PC-3 (cell line): ENCODE results near the gene FARP1. TPM values are rescaled to one million over a fixed set of nuclear protein-coding genes. Genes with fewer than 3 reads are reported as not detected.

Source experiments
- ATAC-seq: fragments of 200-7000 bp; cut with Tn5 transposase; 2 replicates; pipeline ENCODE4 v1.9.1; 2020; ENCODE audit warnings: mild to moderate bottlenecking, moderate library complexity
- BruUV-seq: library from RNA; stranded (reverse); fragments of 400-500 nt; replicated peaks from 2 replicates; lab custom pipeline; 2021; lab: Mats Ljungman, UMichigan
- CTCF ChIA-PET: fragments of 300-600 bp; sonication (Branson Sonifier 250); formaldehyde crosslinking; loops from one replicate; lab custom pipeline; 2022; ENCODE audit warnings: antibody characterized with exemption; lab: Charles Lee
- POLR2A ChIA-PET: fragments of 300-600 bp; sonication (Branson Sonifier 250); formaldehyde crosslinking; loops from one replicate; lab custom pipeline; 2022; ENCODE audit warnings: antibody characterized with exemption; ENCODE audit not compliant: unreplicated experiment; lab: Charles Lee
- DNase-seq: peaks from one replicate; pipeline ENCODE4 v3.0.0-alpha.2; 2015
- H2AFZ ChIP-seq: fragments of 300-600 bp; sonication (generic); 2 replicates; pipeline ENCODE4 v1.6.0; 2016; ENCODE audit warnings: antibody characterized with exemption, low read length
- H3F3A ChIP-seq: fragments of 300-600 bp; sonication (generic); one replicate; pipeline ENCODE4 v1.6.0; 2017; ENCODE audit warnings: antibody characterized with exemption, low read length, control low read depth, mild to moderate bottlenecking; ENCODE audit not compliant: unreplicated experiment
- H3K27ac ChIP-seq: fragments of 300-600 bp; sonication (generic); 2 replicates; pipeline ENCODE4 v1.5.1; 2016; ENCODE audit warnings: mild to moderate bottlenecking, low read length
- H3K27me3 ChIP-seq: fragments of 300-600 bp; sonication (generic); 2 replicates; pipeline ENCODE4 v1.6.1; 2016; ENCODE audit warnings: low read length, mixed read lengths
- H3K36me3 ChIP-seq: fragments of 300-600 bp; sonication (generic); 2 replicates; pipeline ENCODE4 v1.6.1; 2016; ENCODE audit warnings: low read depth, mixed run types, low read length, mixed read lengths
- H3K4me1 ChIP-seq: fragments of 300-600 bp; sonication (generic); 2 replicates; pipeline ENCODE4 v1.5.1; 2016; ENCODE audit warnings: low read length; ENCODE audit not compliant: insufficient read depth
- H3K4me2 ChIP-seq: fragments of 300-600 bp; sonication (generic); 2 replicates; pipeline ENCODE4 v1.6.0; 2016; ENCODE audit warnings: low read length
- H3K4me3 ChIP-seq: fragments of 300-600 bp; sonication (generic); 2 replicates; pipeline ENCODE4 v1.5.1; 2016; ENCODE audit warnings: mild to moderate bottlenecking, low read length, mixed read lengths
- H3K79me2 ChIP-seq: fragments of 300-600 bp; sonication (generic); 2 replicates; pipeline ENCODE4 v1.6.1; 2017; ENCODE audit warnings: low read length, mixed read lengths
- H3K9ac ChIP-seq: fragments of 300-600 bp; sonication (generic); 2 replicates; pipeline ENCODE4 v1.6.0; 2016; ENCODE audit warnings: mild to moderate bottlenecking, low read length
- H3K9me2 ChIP-seq: fragments of 300-600 bp; sonication (generic); replicated peaks from 2 replicates; pipeline ENCODE4 v1.6.1; 2016; ENCODE audit warnings: mixed run types, low read length, mixed read lengths
- H3K9me3 ChIP-seq: fragments of 300-600 bp; sonication (generic); 2 replicates; pipeline ENCODE4 v1.6.1; 2016; ENCODE audit warnings: low read length, mixed read lengths
- H4K20me1 ChIP-seq: fragments of 300-600 bp; sonication (generic); 2 replicates; pipeline ENCODE4 v1.6.1; 2016; ENCODE audit warnings: low read length, mixed read lengths
- CTCF ChIP-seq: fragments of 300-600 bp; sonication (generic); conservative IDR thresholded peaks from 2 replicates; pipeline ENCODE4 v1.5.1; 2017; ENCODE audit warnings: antibody characterized with exemption, low read depth, mild to moderate bottlenecking, low read length
- EZH2 ChIP-seq: fragments of 300-600 bp; sonication (generic); IDR thresholded peaks from one replicate; pipeline ENCODE4 v1.6.1; 2017; ENCODE audit warnings: antibody characterized with exemption, mild to moderate bottlenecking, low read length; ENCODE audit not compliant: unreplicated experiment
- EZH2phosphoT487 ChIP-seq: fragments of 300-600 bp; sonication (generic); IDR thresholded peaks from 2 replicates; pipeline ENCODE4 v1.6.1; 2018; ENCODE audit warnings: mild to moderate bottlenecking, antibody characterized with exemption, low read length, borderline replicate concordance
- intact Hi-C: fragments of 100-400 bp; cut with micrococcal nuclease; formaldehyde crosslinking; loops from 2 replicates; pipeline ENCODE4 v1.9.0; 2023
- total RNA-seq: library from RNA; depleted of rRNA; stranded (reverse); fragments of >200 nt; gene quantifications from 2 replicates; pipeline ENCODE4 v1.2.3, GENCODE V29; 2014

The FARP1 gene
- total RNA-seq, 1 experiment from 2014 or later = 18.2 TPM

GRCh38 chr13:98320561-98321105 is 177.7 kb downstream of the FARP1 start:
- no peak overlapping the region for H3K27ac ChIP-seq
- no peaks in the 10 kb centered on the region for H3K27me3 ChIP-seq
- no peaks in the 10 kb centered on the region for H3K4me1 ChIP-seq
- no peak overlapping the region for H3K4me3 ChIP-seq
- CTCF ChIA-PET = no interaction called here
- POLR2A ChIA-PET = no interaction called here
- no peak for DNase-seq
- no TSS peak for BruUV-seq
- H3K4me2 ChIP-seq = no peak overlapping the region
- no peak for ATAC-seq
- TF ChIP-seq EZH2phosphoT487 = no peak
- no peak for TF ChIP-seq EZH2
- intact Hi-C loops = no loop called here
- no peaks in the 10 kb centered on the region for H3F3A ChIP-seq
- H3K9ac ChIP-seq = no peak overlapping the region
- no peak overlapping the region for H2AFZ ChIP-seq
- H3K9me3 ChIP-seq = no peaks in the 10 kb centered on the region
- no peaks in the 10 kb centered on the region for H3K36me3 ChIP-seq
- H3K9me2 ChIP-seq = no peaks in the 10 kb centered on the region
- H3K79me2 ChIP-seq = no peaks in the 10 kb centered on the region
- no peaks in the 10 kb centered on the region for H4K20me1 ChIP-seq

- H3K9me2 ChIP-seq = no peaks in the 10 kb centered on the region
- BruUV-seq = no TSS peak
- no peaks in the 10 kb centered on the region for H3K4me1 ChIP-seq
- H3K9me3 ChIP-seq = no peaks in the 10 kb centered on the region
- ChIA-PET CTCF (no interaction called here), POLR2A (no interaction called here)
- no peak overlapping the region for H2AFZ ChIP-seq
- H3K4me2 ChIP-seq = no peak overlapping the region
- intact Hi-C loops = no loop called here
- DNase-seq (no peak), ATAC-seq (no peak)
- H4K20me1 ChIP-seq = no peaks in the 10 kb centered on the region
- H3K36me3 ChIP-seq = no peaks in the 10 kb centered on the region
- no peak overlapping the region for H3K9ac ChIP-seq
- no peak for TF ChIP-seq EZH2
- TF ChIP-seq EZH2phosphoT487 = no peak
- TF ChIP-seq CTCF = no peak
- no peaks in the 10 kb centered on the region for H3K79me2 ChIP-seq
- no peak overlapping the region for H3K4me3 ChIP-seq
- H3K27ac ChIP-seq = no peak overlapping the region
- no peaks in the 10 kb centered on the region for H3F3A ChIP-seq
- H3K27me3 ChIP-seq = no peaks in the 10 kb centered on the region
Observed at GRCh38 chr13:98321395-98321794, 178.5 kb downstream of the FARP1 start.

GRCh38 chr13:98322091-98322718 is 179.3 kb downstream of the FARP1 start:
- no peak for TF ChIP-seq EZH2phosphoT487
- no peak for TF ChIP-seq CTCF
- no peak for TF ChIP-seq EZH2
- no TSS peak for BruUV-seq
- POLR2A ChIA-PET = no interaction called here
- H3K9me3 ChIP-seq = no peaks in the 10 kb centered on the region
- DNase-seq (no peak), ATAC-seq (no peak)
- no peaks in the 10 kb centered on the region for H3K79me2 ChIP-seq
- intact Hi-C loops = no loop called here
- no peaks in the 10 kb centered on the region for H3K4me1 ChIP-seq
- H3K9me2 ChIP-seq = no peaks in the 10 kb centered on the region
- H3F3A ChIP-seq = no peaks in the 10 kb centered on the region
- CTCF ChIA-PET = no interaction called here
- H3K4me3 ChIP-seq = no peak overlapping the region
- no peak overlapping the region for H3K4me2 ChIP-seq
- H3K9ac ChIP-seq = no peak overlapping the region
- H2AFZ ChIP-seq = no peak overlapping the region
- no peak overlapping the region for H3K27ac ChIP-seq
- no peaks in the 10 kb centered on the region for H4K20me1 ChIP-seq
- H3K27me3 ChIP-seq = no peaks in the 10 kb centered on the region
- H3K36me3 ChIP-seq = no peaks in the 10 kb centered on the region
